ENCODE data around the gene DUOXA2.
A peak's percentile ranks its signal among the peaks of the same experiment; 100 is the strongest.
"Not testable (repeated sequence)": the region's sequence is repeated elsewhere in the genome, so short reads cannot be mapped to it uniquely, and the experiment has no call there.

Gene DUOXA2

DNA sequence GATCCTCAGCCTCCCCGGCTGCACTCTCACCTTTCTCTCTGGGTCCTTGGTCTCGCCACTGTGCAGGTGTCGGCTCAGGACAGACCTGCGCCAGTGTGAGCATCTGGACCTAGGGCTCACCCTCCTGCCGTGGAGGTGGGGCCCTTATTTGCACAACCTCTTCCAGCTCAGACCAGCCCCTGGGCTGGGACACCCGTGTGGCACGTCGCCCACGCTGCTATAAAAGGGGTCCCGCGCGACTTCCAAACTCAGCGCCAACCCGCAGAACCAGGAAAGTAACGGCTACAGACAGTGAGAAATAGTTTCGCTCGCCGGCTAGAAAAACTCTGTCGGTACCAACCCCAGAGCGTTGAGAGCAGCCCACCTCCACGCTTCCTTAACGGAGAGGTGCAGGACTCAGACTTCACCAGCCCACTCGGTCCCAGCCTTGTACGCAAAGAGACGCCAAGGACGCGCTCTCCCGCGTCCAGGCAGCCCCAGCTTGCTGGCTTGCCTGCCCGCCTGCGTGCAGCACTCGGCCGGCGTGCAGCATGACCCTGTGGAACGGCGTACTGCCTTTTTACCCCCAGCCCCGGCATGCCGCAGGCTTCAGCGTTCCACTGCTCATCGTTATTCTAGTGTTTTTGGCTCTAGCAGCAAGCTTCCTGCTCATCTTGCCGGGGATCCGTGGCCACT lies at the start of gene DUOXA2, which contains the start of gene DUOX2:
Gene DUOXA2 (plus strand): TSS at position 251 of the 675 bp plus-strand sequence. CDS start 280 bp downstream, at position 531.
Gene DUOX2 (minus strand): TSS at position 97 of the 675 bp plus-strand sequence. CDS start 761 bp downstream, outside the sequence.
- TF ChIP-seq, protein P1, sequence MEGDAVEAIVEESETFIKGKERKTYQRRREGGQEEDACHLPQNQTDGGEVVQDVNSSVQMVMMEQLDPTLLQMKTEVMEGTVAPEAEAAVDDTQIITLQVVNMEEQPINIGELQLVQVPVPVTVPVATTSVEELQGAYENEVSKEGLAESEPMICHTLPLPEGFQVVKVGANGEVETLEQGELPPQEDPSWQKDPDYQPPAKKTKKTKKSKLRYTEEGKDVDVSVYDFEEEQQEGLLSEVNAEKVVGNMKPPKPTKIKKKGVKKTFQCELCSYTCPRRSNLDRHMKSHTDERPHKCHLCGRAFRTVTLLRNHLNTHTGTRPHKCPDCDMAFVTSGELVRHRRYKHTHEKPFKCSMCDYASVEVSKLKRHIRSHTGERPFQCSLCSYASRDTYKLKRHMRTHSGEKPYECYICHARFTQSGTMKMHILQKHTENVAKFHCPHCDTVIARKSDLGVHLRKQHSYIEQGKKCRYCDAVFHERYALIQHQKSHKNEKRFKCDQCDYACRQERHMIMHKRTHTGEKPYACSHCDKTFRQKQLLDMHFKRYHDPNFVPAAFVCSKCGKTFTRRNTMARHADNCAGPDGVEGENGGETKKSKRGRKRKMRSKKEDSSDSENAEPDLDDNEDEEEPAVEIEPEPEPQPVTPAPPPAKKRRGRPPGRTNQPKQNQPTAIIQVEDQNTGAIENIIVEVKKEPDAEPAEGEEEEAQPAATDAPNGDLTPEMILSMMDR (IDR thresholded peaks at IDR 0.05; ENCODE audit: low read depth, low read length), result no peak
- DNase-seq (ENCODE audit: low read depth in 2 of 2), result no peak
- H3K4me3 ChIP-seq (replicated peaks in 1 of 2; ENCODE audit: low read depth in 2 of 2, low read length in 2 of 2), result no peak within 1 kb of the TSS

DNA sequence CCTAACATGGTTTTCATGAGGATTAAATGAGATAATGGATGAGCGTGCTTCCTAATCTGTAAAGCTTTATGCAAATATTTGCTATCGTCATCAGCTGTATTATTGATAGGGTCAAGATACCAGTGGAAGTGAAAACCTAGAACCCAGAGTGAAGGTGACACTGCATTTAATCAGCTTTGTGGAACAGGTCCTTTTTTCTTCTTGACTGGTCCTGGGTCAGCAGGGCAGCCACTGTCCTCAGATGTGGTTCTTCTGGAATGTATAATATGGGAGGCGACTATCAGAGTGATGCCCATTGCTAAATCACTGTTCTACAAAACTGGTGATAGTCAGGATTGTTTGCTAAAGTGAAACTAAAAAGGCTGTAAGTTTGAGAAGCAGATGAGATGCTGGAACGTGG lies 49.7 kb upstream of the DUOXA2 start:
- TF ChIP-seq, protein P1 (IDR thresholded peaks at IDR 0.05; ENCODE audit: low read depth, low read length), result no peak
- peak; percentile 12 to 37 for DNase-seq (ENCODE audit: low read depth in 2 of 2)
- H3K4me3 ChIP-seq (replicated peaks in 1 of 2; ENCODE audit: low read depth in 2 of 2, low read length in 2 of 2), result no peak overlapping the region

DNA sequence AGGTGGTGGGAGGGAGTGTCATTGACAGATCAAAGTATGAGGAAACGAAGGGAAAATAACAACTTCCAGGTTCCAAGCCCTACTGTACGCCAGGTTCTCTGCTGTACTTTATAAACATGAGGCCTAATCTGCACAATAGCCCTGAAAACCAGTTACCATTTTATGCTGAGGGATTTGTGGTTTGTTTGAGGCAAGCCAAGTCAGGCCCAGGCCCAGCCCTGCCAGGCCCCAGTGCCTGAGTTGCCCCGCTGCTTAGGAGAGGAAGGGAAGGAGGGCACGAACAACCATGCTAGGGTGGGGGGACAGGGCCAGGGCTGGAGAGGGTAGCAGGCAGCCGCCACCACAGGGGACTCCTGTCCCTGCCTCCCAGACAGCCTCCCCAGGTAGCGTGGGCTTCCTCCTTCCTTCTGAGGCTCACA lies 44.2 kb upstream of the DUOXA2 start:
- H3K4me3 ChIP-seq (replicated peaks in 1 of 2; ENCODE audit: low read depth in 2 of 2, low read length in 2 of 2); DNase-seq (ENCODE audit: low read depth in 2 of 2): not testable (repeated sequence)

DNA sequence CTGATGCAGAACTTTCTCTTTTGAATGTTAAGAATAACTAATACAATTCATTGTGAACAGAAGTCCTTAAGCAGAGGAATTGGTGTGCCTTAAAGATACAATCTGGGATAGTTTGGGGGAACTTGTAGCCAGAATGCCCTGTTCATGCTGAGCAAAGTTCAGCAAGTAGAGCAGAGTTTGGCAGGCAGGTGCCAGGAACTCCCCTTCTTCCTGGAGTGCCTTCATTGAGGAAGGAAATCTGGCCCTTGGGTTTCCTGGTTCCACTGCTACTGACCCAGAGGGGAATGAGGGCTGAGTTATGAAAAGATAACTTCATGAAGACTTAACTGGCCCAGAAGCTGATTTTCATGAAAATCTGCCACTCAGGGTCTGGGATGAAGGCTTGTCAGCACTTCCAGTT lies 40.5 kb upstream of the DUOXA2 start:
- not testable (repeated sequence) for H3K4me3 ChIP-seq (replicated peaks in 1 of 2; ENCODE audit: low read depth in 2 of 2, low read length in 2 of 2); DNase-seq (ENCODE audit: low read depth in 2 of 2)

DNA sequence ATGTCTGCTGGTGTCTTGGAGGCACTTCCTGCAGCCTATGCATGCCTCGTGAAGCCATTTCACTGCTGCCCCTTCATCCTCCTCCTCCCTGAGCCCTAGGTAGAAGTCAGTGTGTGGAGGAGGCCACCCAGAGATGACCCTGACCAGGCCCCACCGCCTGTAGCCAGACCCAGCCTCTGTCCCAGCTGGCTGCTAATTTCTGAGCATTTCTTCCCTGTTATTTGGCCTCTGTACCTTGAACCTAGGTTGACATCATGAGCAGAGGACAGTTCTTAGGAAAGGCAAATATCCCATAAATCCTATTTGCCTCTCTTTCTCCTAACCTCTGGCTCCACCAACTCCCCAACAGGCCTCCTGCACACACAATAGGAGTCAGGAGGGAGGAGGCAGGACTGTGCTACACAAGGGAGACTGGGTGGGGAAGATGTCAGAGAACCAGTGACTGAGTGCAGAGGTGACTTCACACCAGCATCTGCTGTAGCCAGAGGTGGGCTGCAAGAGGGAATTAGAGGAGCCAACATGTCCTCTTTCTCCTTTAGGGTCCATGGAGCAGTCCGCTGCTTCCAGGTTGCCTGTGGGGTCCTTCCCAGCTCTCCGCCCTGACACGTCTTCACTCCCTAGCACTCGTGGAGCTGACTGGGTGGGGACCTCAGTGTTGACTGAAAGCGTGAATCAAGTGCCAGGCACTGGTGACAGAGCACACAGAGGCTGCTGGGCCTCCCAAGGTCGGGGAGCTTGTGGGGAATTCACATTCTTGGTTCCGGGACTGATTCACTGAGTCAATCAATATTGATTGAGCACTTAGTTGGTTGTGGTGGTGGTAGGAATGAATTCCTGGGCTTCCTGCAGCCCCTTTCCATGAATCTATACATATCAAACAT lies 38.4 kb upstream of the DUOXA2 start:
- not testable (repeated sequence) for DNase-seq (ENCODE audit: low read depth in 2 of 2); H3K4me3 ChIP-seq (replicated peaks in 1 of 2; ENCODE audit: low read depth in 2 of 2, low read length in 2 of 2)

DNA sequence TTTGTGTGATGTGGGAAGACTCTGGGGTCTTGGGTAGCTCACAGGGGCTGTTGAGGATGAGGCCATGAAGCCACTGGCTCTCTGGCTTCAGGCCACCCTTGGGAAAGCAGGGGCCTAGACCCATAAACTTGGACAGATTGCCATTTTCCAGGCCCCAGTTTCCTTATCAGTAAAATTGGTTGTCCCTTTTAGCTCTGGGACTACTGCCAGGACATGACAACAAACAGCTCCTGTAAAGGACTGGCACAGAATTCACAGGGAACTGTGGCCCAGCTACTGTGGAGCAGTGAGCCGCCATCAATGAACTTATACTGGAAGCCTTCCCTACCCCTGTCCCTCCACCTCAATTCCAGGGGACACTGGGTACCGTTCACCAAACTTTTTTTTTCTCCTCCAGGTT lies 36.7 kb upstream of the DUOXA2 start:
- not testable (repeated sequence) for DNase-seq (ENCODE audit: low read depth in 2 of 2)

DNA sequence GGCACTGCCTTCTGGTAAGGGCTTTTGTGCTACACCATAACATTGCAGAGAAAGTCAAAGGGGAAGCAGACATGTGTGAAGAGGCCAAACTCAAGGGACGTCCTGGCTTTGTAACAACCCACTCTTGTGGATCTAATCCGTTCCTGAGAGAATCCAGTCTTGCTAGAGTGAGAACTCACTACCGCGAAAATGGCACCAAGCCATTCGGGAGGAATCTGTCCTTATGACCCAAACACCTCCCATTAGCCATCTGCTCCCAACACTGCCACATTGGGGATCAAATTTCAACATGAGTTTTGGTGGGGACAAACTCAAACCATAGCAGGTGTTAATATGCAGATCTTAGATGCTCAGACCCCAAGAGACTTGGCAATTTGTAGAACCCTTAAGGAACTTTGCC lies 34.9 kb upstream of the DUOXA2 start:
- not testable (repeated sequence) for DNase-seq (ENCODE audit: low read depth in 2 of 2); H3K4me3 ChIP-seq (replicated peaks in 1 of 2; ENCODE audit: low read depth in 2 of 2, low read length in 2 of 2)

More for the DNA sequence above, 36.7 kb upstream of the DUOXA2 start:
- not testable (repeated sequence) for H3K4me3 ChIP-seq (replicated peaks in 1 of 2; ENCODE audit: low read depth in 2 of 2, low read length in 2 of 2)

DNA sequence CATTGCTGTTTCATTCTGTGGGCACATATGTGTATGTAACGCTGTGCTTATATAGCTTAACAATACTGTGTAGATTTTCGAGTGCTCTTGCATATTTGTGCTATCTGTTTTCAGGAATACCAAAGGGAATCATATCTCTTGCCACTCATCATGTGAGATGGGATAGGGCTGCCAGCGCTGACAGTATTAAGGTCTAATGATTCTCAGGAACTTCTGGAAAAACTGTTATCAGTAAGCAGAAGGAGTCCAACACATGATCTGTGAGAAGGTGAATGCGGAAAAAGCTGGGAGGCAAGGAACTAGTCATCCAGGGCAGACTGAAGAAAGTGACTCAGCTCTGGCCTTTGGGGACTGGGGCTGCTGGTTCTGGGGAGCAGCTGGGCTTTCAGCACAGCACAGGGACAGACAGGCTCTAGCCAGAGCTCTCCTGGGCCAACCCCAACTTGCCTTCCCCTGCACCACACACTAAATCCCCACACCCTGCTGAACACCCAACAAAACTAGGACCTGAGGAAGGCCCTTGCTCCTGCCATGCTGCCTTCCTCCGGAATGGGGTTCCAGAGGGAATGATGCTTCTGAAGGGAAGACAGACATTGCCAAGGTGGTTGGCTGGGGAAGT lies 34.4 kb upstream of the DUOXA2 start:
- DNase-seq (ENCODE audit: low read depth in 2 of 2); H3K4me3 ChIP-seq (replicated peaks in 1 of 2; ENCODE audit: low read depth in 2 of 2, low read length in 2 of 2): not testable (repeated sequence)

DNA sequence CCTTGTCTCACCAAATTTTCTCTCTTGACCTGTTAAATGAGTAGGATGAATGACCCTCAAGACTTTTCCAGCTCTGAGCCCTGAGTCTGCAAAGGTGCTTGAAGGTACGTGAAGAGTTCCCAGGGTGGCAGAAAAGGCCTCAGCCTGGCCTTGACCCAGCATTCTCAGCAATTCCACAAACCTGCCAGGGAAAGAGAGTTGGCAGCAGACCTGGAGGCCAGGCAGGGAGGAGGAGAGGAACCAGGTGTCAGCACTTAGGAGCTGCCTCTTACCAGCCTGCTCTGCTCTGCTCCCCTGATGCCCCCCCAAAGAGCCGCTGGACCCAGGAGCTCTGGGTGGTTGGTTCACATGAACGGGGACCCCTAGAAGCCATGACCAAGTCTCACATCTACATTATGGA lies 33.5 kb upstream of the DUOXA2 start:
- H3K4me3 ChIP-seq (replicated peaks in 1 of 2; ENCODE audit: low read depth in 2 of 2, low read length in 2 of 2); DNase-seq (ENCODE audit: low read depth in 2 of 2): not testable (repeated sequence)

DNA sequence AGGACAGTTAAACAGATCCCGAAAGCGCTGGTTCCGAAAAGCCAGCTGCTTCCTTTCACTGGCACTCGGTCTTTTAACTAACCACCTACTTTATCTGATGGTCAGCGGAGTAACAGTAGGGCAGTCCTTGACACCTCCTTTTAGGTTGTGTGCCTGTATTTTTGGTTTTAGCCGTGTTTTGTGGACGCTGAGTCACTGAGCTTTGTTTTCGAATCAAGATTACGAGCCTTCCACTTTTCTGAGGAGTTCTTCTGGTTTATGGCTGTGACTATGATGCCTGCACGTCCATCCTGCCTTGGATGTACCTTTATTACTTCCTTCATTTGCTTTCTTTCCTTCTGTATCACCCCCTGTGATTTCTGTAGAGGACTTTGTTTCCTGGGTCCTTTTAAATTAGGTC lies 31.7 kb upstream of the DUOXA2 start:
- not testable (repeated sequence) for DNase-seq (ENCODE audit: low read depth in 2 of 2)

DNA sequence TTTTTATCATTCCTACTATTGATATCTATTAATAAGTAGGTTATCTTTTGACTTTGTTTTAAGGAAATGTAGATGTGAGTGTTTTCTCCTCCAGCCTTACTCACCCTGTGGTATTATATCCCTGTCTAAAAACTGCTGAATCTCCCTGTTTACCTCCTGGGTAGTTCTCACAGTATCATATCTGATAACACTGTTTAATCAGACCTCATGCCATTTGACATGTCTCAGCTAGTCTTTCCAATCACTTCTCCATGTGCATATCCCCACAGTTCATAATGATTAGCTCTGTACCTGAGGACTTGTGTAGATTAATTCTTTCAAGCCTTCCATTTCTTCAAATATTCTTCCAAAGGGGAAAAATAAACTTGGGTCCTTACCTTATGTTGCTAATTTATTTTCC lies 30.9 kb upstream of the DUOXA2 start:
- H3K4me3 ChIP-seq (replicated peaks in 1 of 2; ENCODE audit: low read depth in 2 of 2, low read length in 2 of 2), result no peak overlapping the region
- no peak for DNase-seq (ENCODE audit: low read depth in 2 of 2)
- TF ChIP-seq, protein P1 (IDR thresholded peaks at IDR 0.05; ENCODE audit: low read depth, low read length), result no peak

More for the DNA sequence above, 31.7 kb upstream of the DUOXA2 start:
- H3K4me3 ChIP-seq (replicated peaks in 1 of 2; ENCODE audit: low read depth in 2 of 2, low read length in 2 of 2), result not testable (repeated sequence)

Data from cardiac fibroblast (primary cell).